ENCODE results near the gene AGMO.

DNA sequence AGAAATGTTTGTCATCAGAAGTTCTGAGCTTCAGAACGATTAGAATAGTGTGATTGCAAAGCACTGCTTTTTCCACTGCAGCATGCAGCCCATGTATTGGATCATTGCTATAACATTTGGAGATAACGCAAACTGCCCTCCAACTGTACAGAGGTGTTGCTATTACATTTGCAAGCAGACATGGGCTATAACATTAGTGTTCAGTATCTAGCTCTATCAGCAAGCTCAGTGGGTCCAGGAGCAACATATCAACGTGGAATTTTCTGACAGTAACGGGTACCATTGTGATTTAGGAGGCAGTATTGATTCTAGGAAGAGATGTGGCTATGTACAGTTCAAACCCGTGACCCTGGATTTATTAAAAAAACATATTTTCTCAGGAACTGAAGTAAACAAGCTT is 75.8 kb downstream of the AGMO start:
- no peak for TF ChIP-seq KAT7 (CRISPR knock-in tag; IDR thresholded peaks at IDR 0.05; ENCODE audit: borderline replicate concordance)
- no peak for TF ChIP-seq TCF7 (CRISPR knock-in tag; IDR thresholded peaks at IDR 0.05; ENCODE audit: low read depth)
